NAMALWA (cell line): Measurements from ENCODE around the gene GK2.

ENCODE experiments used
- DNase-seq: peaks from one replicate; pipeline ENCODE4 v3.0.0-alpha.2; 2015; ENCODE audit warnings: low spot score

The GK2 gene

GRCh38 chr4:79408063-79408462, at the start of gene GK2:
TSS of gene GK2 (minus strand) at chr4:79408228. CDS start at chr4:79408200, 28 bp downstream.
- DNase-seq: no peak

DNA sequence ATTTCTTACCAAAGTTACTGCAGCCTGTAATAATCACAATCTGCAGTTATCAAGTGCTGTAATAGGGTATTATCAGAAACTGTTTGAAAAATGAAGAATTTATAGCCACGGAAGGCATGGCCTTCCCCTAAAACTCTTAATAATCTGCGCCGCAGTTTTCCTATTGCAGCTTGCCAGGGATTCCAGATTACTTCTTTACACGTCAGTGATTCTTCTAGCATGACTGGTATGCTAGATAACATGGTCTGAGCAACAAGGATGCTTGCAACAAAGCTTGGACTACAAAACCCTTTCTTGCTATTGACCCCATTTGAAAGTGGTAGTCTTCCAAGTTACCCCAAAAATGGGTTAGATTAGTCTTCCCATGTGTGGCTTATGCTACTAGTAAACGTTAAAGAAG, 47.2 kb upstream of the GK2 start:
- no peak for DNase-seq

DNA sequence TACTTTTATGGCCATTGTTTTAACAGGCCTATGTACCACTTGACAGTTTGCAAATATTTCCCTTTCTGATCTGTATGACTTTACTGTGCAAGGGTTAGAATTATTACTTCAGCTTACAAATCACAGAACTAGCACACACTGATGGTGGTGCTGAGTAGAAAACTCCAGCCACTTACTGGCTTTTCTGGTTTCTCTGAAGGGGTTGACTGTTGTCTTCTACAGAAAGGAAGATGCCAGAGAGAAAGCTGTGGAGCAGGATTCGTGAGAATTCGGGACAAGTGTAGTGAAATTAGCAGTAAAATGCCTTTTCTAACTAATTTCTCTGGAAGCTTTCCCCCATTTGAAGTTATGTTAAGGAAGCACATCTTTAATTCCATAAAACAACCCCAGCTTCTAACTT, 46.6 kb upstream of the GK2 start:
- no peak for DNase-seq

DNA sequence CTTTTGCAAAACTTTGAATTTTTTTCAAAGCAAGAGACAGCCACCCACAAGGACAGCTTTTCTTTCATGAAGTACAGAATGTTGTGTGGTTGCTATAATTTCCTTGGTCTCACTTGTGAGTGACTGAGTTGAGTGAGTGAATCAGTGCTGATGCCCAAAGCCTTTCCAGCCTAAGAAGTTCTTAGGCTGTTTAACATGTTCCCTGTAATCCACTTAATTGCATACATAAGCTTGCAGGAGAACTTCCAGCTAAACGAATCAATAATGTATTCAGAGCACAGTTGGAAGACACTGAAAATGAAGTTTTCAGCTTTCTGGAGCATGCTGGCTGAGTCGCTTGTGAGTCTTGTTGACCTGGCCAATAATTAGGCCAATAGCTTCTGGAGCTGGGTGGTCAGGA, 42.0 kb upstream of the GK2 start:
- no peak for DNase-seq

DNA sequence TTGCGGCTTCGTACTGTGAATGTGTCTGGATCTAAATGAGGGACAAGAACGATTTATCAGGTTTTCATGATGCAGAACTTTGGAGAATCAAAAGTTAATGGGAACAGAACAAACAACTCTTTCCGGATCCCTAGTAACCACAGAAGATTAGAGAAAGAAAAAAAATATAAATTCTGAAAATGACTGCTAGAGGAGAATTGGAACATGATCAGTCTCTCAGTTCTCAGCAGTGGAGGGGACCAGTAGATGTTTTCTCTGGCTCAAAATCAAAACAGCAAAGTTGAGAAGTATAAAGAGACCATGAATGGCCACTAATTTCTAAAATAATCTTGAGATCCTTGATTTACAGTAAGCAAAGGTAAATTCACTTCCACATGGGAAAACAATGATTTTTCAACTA, 38.1 kb upstream of the GK2 start:
- DNase-seq: no peak

DNA sequence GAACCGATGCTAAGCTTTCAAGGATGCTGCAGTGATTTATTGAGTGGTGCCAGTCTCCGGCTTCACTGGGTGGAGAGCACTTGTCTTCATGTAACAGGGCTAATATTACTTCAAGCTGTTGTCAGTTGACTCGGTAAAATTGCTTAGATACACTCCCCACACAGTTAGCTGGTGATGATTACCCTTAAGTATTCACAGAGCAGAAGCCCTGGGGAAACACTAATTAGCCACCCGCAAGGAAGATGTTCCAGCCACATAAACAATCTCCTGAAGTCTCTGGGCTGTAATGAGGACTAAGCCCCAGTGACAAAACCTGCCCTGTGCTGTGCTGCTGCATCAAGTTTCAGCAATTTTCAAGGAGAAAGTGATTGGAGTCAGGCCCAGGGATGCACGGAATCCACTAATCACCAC, 37.3 kb upstream of the GK2 start:
- no peak for DNase-seq

GRCh38 chr4:79442422-79442821, 34.4 kb upstream of the GK2 start:
- no peak for DNase-seq

DNA sequence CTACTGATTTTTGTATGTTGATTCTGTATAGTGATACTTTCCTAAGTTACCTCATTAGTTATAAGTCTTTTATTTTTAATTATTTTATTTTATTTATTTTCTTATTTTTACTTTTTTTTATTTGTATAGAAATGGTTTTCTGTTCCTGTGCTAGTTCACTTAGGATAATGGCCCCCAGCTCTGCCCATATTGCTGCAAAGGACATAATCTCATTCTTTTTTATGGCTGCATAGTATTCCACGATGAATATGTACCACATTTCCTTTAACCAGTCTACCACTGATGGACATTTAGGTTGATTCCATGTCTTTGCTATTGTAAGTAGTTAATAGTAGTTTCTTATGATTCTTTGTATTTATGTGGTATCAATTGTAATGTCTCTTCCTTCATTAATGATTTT, 31.5 kb upstream of the GK2 start:
- no peak for DNase-seq

DNA sequence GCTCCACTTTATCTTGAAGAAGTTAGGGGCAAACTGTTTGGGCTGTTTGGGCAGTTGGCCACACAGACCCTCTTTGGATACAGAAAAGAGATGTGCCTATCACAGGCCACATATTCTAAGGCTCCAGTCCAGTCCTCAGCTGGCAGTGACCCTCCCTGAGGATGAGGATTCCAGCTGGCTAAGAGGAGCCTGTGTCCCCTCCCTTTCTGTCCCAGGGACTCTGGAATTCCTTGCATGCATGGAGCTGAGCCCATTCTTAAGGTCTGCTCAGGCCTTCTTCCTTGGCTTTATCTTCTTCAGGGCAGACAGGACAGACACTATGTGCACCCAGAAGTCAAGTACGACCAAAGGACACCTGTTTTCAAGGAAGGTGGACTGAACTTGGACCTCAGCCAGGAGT, 23.8 kb upstream of the GK2 start:
- DNase-seq: no peak

DNA sequence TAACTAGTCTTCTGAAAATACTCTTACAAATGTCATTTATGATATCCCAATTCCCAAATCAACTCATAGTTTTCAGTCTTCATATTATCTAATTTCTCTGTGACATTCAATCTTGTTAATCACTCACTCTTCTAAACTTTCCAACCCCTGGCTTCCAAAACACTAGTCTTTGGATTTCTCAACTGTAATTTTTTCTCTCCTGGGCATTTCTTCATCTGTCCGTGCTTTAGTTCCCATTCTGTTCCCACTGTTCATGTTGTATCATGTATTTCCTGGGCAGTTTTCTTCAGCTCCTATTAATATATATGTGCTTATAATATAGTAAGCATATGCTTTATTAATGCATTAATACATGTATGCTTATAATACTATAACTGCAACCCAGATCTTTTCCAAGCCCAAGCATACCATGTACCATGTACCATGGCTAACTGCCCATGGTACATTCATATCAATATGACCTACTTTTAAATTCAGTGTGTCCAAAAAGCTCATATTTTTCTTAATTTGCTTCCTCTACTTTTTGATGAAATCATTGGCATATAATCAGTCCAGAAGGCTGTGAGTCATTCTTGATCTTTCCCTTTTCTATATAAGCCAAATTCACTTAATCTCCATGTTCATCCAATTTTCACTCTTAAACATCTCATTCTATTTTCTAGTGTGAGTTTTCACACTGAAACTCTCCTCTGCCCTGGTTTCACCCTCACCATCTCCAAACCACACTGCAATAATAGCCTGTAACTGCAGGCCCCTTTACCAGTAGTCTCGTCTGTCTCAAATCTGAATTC, 21.3 kb upstream of the GK2 start:
- no peak for DNase-seq

GRCh38 chr4:79426989-79427388, 19.0 kb upstream of the GK2 start:
- DNase-seq: no peak

DNA sequence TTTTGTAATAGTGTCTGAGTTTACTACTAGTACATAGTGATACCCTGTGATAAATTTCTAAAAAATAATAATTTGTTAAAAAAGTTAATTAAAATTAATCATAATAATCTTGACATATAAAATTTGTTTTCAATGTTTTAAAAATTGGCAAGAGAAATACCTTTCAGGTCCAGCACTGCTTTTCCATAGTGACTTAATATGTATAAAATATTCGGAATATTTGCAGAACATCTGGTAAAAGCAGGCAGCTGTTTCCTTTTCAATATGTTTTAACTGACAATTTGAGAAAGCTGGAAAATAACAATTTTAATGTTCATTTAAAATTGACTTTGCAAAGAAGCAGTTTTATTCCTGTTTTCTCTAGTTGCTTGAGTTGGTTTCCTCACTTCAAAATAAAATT, 17.6 kb upstream of the GK2 start:
- no peak for DNase-seq

GRCh38 chr4:79421483-79421882, 13.5 kb upstream of the GK2 start:
- DNase-seq: no peak

DNA sequence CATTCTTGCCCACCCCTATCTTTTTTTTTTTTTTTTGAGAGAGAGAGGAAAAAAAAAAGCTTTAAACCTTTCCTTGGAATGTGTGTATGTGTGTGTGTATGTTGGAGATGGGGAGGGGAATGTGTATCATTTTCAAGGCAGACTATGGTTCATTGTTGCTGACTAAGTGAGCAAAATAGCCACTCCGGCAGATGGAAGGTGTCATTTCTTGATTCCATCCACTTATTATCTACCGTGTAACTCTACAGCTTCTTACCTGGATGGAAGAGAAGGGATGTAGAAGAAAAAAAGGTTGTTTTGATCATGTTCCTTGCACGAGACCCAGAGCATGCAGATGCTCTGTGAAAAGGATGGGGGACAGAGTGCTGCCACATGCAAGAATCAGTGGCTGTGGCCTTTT, 5.9 kb upstream of the GK2 start:
- DNase-seq: no peak

DNA sequence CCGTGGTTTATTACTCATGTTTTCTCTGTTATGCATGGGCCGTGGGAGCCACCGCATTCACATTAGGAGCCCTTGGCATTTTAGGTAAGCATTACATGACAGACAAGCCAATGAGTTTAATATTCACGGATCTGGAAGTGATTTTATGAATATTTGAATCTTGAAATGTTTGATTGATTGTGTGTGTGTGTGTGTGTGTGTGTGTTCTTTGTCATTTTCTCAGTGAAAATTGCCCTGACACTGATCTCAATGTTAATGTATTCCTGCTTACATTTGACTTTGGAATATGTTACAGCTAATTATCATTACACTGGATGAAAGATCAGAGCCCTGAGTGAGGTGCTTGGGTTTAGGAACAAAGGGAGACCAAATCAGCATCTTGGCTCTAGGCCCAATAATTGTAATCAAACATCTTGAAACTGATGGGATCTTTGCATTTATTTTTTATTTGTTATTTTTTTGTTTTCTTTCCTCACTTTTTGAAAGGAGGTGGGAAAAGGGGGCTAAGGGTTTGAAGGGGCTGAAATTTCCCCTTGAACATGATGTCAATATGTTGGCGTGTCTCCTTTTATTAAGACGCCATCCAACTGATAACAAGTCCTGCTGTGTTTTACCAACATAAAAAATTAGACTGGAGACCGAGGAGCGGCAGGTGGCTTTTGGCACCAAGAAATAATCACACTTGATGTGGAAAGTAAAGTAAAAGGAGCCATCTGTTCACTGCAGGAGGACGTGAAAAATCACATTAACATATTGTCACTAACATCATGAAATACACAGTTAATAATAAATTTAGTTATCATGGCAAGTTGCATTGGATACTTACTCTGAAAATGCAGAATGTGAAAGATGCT, 5.2 kb upstream of the GK2 start:
- no peak for DNase-seq

- DNase-seq: no peak
Measured at GRCh38 chr4:79404666-79405065, 3.4 kb downstream of the GK2 start.

GRCh38 chr4:79403356-79403755, 4.7 kb downstream of the GK2 start:
- no peak for DNase-seq

DNA sequence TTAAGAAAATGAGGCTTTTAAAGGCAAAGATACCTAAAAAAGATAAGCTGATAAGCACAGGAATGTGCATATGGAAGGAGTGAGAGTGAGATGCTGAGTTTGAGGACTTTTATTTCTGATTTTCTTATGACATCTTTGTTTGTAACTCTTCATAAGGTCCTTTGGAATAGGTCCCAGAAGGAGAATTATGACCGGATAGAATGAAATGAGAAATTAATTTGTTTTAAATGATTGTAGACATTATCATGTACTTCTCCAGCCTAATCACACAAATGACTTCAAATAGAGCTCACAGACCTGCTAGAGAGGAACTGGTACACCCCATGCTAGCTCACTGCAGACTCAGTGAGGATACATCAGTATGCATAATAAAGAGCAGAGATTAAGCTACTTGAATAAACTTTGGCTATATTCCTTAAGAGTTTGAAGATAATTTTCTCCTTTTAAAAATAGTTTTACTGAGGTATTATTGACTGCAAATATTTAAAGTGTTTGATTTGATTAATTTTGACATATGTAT, 5.6 kb downstream of the GK2 start:
- no peak for DNase-seq

- DNase-seq: no peak
Measured at GRCh38 chr4:79399076-79399475, 9.0 kb downstream of the GK2 start.

DNA sequence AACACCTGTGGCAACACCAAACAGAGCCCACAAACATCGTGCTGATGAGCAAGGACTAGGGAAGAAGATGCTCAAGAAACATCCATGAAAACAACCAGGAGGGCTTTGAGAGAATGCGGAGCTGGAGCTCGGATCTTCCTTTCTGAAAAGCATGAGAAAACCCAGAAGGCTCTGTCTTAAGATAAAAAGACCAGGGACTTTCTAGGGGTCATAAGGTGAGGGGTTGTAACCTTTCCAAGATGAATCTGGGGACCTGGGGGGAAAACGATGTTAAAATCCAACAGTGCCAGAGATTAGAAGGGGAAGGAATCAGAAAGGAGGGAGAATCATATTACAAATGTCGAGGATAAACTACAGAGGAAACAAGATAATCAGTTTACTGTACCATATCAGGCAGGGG, 10.1 kb downstream of the GK2 start:
- no peak for DNase-seq

- DNase-seq: no peak
Measured at GRCh38 chr4:79396794-79397193, 11.2 kb downstream of the GK2 start.

DNA sequence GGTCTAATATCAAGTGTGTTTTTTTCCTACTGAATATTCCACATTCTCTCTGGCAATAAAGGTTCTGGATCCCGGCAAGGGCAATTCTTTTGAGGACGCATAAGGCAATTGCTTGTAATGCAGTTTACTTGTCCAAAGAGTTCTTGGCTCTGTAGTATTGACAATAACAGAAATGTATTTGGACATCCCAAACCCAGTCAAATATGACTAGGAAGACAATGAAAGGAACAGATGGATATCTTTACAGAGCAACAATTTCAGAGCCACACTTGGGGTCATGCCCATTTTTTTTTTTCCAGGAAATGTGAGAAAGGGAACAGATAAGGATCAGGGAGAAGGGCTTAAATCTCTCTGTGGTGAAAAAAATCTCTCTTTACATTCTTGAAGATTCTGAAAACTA, 12.2 kb downstream of the GK2 start:
- DNase-seq: no peak

- no peak for DNase-seq
Measured at GRCh38 chr4:79390890-79391289, 17.1 kb downstream of the GK2 start.
